ENCODE measurements around the gene CHCHD4. TPM values are rescaled to one million over a fixed set of nuclear protein-coding genes. Genes with fewer than 3 reads are reported as not detected.

CHCHD4 gene
- total and polyA plus RNA-seq, 8 donors, result 3.2 to 8.6 (median 5.3) TPM

DNA sequence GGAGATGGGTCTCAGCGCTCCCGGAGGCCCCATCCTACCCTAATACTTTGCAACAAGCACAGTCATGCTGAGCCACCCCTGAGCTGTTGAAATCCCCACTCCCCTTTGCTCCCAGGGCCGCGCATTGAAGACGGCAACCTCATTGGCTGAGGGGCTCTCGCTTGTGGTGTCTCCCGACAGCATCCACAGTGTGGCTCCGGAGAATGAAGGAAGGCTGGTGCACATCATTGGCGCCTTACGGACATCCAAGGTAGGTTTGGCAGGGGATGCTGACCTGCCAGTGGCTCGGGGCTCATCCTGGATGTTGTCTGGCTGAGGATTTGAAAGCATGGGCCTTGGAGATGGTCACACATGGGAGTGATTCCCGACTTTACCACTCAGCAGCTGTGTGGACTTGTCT is 6.0 kb upstream of the CHCHD4 start:
- peaks cover 3 to 64% (median 16%) of the 10 kb centered on the region in 3 donors for H3K36me3 ChIP-seq
- H3K27ac ChIP-seq, result no peak overlapping the region
- FAIRE-seq (no peak), ATAC-seq (no peak), DNase-seq (no peak)
- no peak overlapping the region for H3K4me3 ChIP-seq
- WGBS, 2 donors, result 96% methylated on average over 12 of the region's 12 CpGs
- H3K4me1 ChIP-seq, result peaks cover 7 to 15% (median 15%) of the 10 kb centered on the region in 3 donors
- no peaks in the 10 kb centered on the region for H3K9me3 ChIP-seq
- TF ChIP-seq, protein P1, sequence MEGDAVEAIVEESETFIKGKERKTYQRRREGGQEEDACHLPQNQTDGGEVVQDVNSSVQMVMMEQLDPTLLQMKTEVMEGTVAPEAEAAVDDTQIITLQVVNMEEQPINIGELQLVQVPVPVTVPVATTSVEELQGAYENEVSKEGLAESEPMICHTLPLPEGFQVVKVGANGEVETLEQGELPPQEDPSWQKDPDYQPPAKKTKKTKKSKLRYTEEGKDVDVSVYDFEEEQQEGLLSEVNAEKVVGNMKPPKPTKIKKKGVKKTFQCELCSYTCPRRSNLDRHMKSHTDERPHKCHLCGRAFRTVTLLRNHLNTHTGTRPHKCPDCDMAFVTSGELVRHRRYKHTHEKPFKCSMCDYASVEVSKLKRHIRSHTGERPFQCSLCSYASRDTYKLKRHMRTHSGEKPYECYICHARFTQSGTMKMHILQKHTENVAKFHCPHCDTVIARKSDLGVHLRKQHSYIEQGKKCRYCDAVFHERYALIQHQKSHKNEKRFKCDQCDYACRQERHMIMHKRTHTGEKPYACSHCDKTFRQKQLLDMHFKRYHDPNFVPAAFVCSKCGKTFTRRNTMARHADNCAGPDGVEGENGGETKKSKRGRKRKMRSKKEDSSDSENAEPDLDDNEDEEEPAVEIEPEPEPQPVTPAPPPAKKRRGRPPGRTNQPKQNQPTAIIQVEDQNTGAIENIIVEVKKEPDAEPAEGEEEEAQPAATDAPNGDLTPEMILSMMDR (IDR thresholded peaks at IDR 0.05), result no peak
- intact Hi-C loops (cut with DNase I), result no loop called here
- H3K27me3 ChIP-seq, result no peaks in the 10 kb centered on the region

DNA sequence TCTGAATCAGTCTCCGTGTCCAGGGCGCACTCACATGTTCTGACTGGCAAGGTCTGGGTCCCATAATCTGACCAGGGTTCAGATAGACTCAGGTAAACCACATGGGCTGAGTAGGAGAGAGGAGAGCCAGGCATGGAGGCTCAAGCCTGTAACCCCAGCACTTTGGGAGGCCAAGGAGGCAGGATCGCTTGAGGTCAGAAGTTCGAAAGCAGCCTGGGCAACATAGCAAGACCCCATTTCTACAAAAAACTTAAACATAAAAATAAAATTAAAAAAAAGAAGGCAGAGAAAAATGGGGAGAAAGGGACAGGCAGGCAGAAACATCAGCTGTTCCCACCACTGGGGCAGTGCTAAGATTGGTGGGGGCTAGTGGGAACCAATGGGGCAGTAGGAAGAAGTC is 5.6 kb upstream of the CHCHD4 start:
- Histone ChIP-seq H3K27ac (no peak overlapping the region), H3K36me3 (peaks cover 3 to 59% (median 16%) of the 10 kb centered on the region in 3 donors), H3K27me3 (no peaks in the 10 kb centered on the region), H3K4me1 (peaks cover 7 to 16% (median 15%) of the 10 kb centered on the region in 3 donors), H3K4me3 (no peak overlapping the region), H3K9me3 (no peaks in the 10 kb centered on the region)
- ATAC-seq, result no peak
- TF ChIP-seq, protein P1 (IDR thresholded peaks at IDR 0.05), result no peak
- WGBS, 2 donors, result 97 to 100% methylated on average over 4 of the region's 4 CpGs
- DNase-seq, result no peak
- FAIRE-seq, result no peak
- intact Hi-C loops (cut with DNase I), result no loop called here

DNA sequence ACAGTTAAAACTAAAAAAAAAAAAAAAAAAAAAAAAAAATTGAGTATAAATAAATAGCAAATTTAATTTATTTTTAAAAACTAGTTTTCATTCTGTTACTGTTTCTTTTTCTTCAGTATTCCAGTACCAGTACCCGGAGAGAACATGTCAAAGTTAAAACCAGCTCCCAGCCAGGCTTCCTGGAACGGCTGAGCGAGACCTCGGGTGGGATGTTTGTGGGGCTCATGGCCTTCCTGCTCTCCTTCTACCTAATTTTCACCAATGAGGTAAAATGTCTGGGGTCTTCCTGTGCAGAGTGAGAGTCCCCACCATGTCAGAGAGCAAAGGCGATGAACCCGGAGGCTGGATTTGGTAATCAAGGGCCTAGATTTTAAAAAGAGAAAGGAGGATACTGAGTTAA is 4.6 kb upstream of the CHCHD4 start:
- ATAC-seq (no peak), FAIRE-seq (no peak), DNase-seq (no peak)
- peaks cover 3 to 50% (median 10%) of the 10 kb centered on the region in 3 donors for H3K36me3 ChIP-seq
- no peak overlapping the region for H3K27ac ChIP-seq
- H3K27me3 ChIP-seq, result no peaks in the 10 kb centered on the region
- TF ChIP-seq, protein P1 (IDR thresholded peaks at IDR 0.05), result no peak
- H3K4me3 ChIP-seq, result no peak overlapping the region
- peaks cover 7 to 16% (median 15%) of the 10 kb centered on the region in 3 donors for H3K4me1 ChIP-seq
- intact Hi-C loops (cut with DNase I), result no loop called here
- 97 to 98% methylated on average over 6 of the region's 6 CpGs for WGBS, 2 donors
- no peaks in the 10 kb centered on the region for H3K9me3 ChIP-seq

DNA sequence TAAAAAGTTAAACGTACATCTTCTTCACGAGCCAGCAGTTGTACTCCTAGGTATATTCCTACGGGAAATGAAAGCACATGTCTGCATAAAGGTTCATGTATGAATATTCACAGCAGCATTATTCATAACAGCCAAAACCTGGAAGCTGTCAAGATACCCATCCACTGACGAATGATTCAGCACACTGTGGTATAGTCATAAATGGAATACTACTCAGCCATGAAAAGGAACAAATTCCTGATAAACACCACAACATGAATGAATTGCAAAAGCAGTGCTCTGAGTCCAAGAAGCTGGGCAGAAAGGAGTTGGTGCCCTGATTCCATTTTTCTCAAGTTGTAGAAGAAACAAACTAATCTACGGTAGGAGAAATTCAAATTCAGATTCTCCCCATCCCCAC is 4.1 kb upstream of the CHCHD4 start:
- intact Hi-C loops (cut with DNase I), result no loop called here
- Histone ChIP-seq H3K27me3 (no peaks in the 10 kb centered on the region), H3K4me1 (peaks cover 7 to 18% (median 15%) of the 10 kb centered on the region in 3 donors), H3K4me3 (no peak overlapping the region), H3K27ac (no peak overlapping the region), H3K36me3 (peaks cover 3 to 44% (median 10%) of the 10 kb centered on the region in 3 donors), H3K9me3 (no peaks in the 10 kb centered on the region)
- no peak for DNase-seq
- no peak for FAIRE-seq
- WGBS, 2 donors, result 97 to 98% methylated on average over 5 of the region's 5 CpGs
- ATAC-seq, result no peak
- TF ChIP-seq, protein P1 (IDR thresholded peaks at IDR 0.05), result no peak

DNA sequence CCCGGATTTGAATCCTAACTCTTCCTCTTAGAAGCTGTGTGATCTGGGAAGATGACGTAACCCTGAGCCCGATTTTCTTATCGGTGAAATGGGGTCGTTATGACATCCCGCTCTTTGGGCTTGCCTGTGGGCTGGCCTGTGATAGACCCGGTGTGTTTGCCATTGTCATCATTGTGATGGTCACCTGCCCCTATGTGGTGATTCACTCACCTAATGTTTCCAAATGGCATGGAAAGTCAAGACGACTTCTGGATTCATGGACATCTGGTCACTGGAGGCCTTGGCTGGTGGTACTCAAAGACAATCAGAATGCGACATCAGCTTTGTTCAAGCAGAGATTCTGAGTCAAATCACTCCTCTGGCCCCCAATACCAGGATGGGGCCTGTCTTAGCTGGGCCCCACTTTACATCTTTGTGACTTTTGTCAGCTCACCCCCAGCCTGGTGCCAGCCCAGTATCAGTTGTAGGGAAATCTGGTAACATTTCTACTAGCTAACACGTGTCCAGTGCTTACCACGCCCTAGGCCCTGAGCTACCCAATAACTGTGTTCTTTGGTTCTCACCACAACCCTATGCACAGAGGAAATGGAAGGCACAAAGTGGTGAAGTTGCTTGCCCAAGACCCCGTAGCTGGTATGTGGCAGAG is 3.0 kb upstream of the CHCHD4 start:
- H3K27me3 ChIP-seq, result no peaks in the 10 kb centered on the region
- H3K27ac ChIP-seq, result no peak overlapping the region
- FAIRE-seq, result no peak
- no peak overlapping the region for H3K4me3 ChIP-seq
- H3K4me1 ChIP-seq, result peaks cover 7 to 22% (median 15%) of the 10 kb centered on the region in 3 donors
- no peak for DNase-seq
- no peak for ATAC-seq
- TF ChIP-seq, protein P1 (IDR thresholded peaks at IDR 0.05), result no peak
- H3K36me3 ChIP-seq, result peaks cover 3 to 33% (median 6%) of the 10 kb centered on the region in 3 donors
- intact Hi-C loops (cut with DNase I), result no loop called here
- WGBS, 2 donors, result 90 to 92% methylated on average over 12 of the region's 12 CpGs
- H3K9me3 ChIP-seq, result no peaks in the 10 kb centered on the region
